Stimulated activated CD4-positive, alpha-beta T cell treated with anti-CD3 and anti-CD28 coated beads, Interleukin-1b, Interleukin-23, amount 100 ng/mL, for 48 hours (primary cell): ENCODE data around the gene CTPS1.

ENCODE experiments used
- DNase-seq: peaks from one replicate; pipeline ENCODE4 v3.0.0-alpha.2; 2020

Gene CTPS1

DNA sequence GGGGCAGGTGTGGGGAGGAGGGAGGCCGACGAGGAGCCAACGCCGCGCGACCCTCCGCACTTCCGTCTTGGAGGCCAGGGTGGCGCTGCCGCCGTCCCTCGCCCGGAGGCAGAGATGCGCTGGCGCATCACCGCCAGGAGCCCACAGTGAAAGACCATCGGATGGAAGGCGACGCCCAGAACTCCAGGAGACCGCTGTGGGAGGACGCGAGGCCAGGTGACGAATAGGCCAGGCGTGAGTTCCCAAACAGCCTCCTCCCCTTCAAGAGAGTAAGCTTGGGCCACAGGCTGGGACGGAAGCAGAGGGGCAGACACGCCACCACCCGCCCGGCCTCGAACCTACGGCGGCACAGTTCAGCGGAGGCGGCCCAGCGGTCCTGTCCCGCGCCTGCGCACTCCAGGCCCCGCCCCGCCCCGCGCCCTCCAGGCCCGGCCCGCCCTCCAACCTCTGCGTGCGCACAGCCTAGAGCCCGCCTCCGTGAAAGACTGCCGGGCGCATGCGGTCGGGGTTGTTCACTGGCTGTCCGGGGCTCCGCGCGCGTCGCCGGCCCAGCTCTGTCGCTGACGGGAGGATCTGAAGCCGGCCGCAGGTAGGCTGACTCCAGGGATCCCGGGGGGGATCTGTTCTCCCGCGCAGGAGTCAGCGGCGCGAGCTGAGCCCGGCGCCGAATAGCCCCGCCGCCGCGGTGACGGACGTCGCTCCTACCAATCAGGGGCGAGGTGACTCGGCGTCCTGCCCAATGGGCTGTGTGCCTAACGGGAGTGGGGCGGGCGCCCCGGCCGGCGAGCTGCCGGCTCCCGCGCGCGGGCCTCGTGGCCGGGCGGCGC lies at the start of gene CTPS1:
Gene CTPS1 (plus strand): TSS at position 456 of the 827 bp plus-strand sequence. CDS start 3,595 bp downstream, outside the sequence.
- peak; percentile 95 for DNase-seq

GRCh38 chr1:40930174-40930964 lies 49.1 kb upstream of the CTPS1 start:
- no peak for DNase-seq

DNA sequence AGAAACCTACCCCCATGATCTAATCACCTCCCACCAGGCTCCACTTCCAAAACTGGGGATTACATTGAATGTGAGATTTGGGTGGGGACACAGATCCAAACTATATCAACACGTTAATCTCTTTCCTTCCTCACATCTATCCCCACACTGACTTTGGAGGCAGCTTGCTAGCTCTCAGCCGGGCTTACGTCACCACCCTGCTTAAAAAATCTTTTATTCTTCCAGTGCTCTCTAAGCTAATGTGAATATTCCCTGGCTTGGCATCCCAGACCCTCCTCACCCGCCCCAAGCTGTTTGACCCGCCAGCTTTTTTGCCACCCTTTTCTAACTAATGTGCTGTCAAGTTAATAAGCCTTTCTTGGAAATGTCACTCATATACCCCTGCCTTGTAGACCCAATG lies 47.9 kb upstream of the CTPS1 start:
- no peak for DNase-seq

DNA sequence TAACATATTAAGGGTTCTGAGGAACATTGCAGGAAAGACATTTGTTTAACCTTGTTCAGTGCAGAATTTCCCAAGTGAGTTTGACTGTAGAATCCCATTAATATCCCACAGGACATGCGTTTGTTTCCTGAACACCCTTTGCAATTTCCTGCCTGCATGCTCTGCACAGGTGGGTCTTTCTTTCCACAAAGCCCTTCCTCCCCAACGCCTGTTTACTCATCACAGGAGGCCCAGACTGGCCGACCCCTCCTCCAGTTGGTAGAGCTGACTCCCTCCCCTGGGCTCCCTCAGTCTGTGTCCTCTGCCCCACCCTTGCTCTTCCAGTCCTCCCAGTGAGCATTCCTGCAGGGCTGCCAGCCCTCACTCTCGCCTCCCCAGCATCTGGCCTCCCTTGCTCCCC lies 47.5 kb upstream of the CTPS1 start:
- no peak for DNase-seq

- DNase-seq = no peak
These were observed 42.6 kb upstream of the CTPS1 start for GRCh38 chr1:40936931-40937339.

- no peak for DNase-seq
These were observed 41.1 kb upstream of the CTPS1 start for GRCh38 chr1:40938393-40938792.

DNA sequence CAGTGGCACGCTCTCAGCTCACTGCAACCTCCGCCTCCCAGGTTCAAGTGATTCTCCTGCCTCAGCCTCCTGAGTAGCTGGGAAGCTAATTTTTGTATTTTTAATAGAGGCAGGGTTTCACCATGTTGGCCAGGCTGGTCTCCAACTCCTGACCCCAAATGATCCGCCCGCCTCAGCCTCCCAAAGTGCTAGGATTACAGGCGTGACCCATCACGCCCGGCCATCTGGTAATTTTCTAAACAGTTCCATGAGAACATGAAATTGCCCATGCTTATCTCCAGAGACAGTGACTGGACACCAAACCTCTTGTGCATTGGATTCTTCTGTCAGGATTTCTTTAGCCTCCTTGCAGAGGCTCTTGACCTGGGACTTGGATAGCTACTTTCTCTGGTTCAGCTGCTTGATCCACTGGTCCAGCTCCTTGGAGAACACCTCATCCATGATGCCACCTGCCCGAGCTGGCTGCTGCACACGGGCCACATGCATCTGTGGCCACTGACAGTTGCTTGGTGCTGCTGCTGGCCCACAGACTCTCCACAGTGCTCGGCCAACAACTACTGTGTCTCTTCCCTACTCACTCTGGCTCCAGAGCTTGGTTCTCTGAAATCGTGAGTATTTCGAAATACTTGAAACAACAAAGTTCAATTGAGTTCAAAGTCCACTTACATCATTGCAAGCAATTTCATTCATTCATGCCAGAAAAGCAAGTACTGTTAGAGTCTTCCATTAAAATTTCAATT lies 40.0 kb upstream of the CTPS1 start:
- DNase-seq = no peak

DNA sequence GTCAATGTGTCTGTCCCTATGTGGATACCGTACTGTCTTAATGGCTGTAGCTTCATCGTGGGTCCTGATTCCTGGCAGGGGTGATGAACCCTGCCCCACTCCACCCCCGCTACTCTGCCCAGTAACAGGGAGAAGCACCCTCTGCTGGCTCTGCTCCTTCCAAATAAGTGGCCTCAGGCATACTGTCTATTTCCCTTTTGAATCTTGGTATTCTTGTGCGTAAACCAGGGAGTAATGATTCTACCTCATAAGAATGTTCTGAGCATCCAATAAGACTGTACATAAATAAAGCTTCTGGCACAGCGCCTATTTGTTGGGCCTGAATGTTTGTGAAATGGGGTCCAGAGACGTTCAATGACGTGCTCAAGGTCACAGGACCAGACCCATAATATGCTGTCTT lies 35.2 kb upstream of the CTPS1 start:
- no peak for DNase-seq

DNA sequence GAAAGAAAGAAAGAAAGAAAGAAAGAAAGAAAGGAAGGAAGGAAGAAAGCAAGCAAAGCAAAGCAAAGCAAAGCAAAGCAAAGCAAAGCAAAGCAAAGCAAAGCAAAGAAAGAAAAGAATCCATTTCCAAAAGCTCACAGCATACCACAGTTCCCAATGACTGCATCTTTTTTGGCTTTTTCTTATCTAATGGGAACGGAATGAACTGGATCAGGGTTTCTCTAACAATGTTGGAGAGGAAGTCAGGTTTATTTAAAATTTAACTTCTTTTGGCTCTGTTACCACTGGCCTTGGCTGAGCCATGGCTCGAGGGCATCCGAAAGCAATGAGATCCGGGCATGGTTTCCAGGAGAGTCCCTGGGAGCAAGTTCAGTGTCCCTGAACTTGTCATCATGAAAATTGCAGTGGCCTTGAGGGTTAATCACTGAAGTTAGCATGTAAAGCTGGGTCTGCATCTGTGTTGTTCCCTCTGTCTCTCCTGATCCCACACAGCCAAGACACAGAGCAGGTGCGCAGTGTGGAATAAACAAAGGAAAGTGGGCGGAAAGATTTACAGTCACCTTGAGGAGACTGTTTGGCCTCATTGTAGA lies 34.6 kb upstream of the CTPS1 start:
- no peak for DNase-seq

- DNase-seq = no peak
These were observed 34.0 kb upstream of the CTPS1 start for GRCh38 chr1:40945491-40945973.

DNA sequence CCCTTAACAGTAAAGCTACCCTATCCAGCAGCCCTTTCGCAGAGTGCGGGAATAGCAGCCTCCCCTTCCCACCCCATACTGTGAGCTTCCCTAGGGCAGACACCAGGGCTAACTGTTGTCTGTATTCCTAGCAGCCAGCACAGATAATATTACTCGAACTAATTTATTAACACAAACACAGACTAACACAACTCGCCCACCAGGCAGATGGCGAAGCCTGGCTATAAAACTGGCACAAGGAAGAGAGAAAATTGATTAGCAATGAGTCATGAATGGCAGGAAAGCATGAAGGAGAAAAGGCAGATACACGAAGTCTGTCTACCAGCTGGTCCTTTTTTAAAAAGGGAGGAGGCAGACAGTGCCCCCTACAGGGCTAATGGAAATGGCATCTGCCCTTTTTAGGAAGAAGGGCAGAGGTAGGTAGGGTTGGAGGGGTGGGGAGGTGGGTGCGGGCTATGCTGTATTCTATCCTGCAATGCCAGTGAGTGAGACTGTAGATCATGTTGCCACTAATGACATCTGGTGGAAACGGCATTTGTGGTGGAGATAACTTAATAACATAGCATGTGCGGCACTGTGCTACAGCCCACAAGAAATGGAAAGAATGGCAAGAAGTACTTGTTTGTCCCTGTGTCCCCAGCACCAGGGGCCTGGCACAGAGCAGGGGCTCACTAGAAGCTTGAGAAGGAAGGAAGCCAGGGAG lies 30.6 kb upstream of the CTPS1 start:
- DNase-seq = peak; percentile 64

DNA sequence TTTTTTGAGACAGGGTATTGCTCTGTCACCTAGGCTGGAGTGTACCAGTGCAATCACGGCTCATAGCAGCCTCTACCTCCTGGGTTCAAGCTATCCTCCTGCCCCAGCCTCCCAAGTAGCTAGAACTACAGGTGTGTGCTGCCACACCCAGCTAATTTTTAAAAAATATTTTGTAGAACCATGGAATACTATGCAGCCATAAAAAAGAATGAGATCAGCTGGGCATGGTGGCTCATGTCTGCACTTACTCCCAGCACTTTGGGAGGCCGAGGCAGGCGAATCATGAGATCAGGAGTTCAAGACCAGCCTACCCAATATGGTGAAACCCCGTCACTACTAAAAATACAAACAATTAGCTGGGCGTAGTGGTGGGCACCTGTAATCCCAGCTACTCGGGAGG lies 29.9 kb upstream of the CTPS1 start:
- DNase-seq = no peak

GRCh38 chr1:40951943-40952743 lies 27.4 kb upstream of the CTPS1 start:
- DNase-seq = peak; percentile 57

DNA sequence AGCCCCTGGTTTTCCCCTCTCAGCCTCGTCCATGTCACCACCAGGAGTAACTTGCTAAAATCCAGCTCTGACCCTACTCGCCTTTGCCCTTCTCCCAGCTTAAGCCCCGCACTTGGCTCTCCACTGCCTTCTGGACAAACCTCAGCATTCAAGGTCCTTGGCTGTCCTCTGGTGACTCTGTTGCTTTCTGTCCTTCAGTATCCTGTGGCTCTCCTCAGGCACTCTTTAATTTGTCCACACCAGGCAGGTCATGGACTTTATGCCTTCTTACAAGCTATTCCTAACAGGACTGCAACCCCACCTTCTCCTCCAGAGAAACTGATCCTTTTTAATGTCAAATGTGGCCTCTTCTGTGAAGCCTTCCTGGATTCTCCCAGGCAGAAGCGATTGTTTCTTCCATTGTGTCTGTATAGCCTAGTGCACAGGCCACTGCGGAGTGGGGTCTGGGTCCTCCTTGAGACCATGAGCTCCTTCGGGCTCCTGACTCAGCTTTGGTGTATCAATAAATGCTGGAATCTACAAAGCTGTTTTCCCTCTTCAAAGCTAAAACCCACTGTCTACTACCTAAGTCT lies 26.7 kb upstream of the CTPS1 start:
- no peak for DNase-seq

- DNase-seq = no peak
These were observed 24.9 kb upstream of the CTPS1 start for GRCh38 chr1:40954626-40955025.

DNA sequence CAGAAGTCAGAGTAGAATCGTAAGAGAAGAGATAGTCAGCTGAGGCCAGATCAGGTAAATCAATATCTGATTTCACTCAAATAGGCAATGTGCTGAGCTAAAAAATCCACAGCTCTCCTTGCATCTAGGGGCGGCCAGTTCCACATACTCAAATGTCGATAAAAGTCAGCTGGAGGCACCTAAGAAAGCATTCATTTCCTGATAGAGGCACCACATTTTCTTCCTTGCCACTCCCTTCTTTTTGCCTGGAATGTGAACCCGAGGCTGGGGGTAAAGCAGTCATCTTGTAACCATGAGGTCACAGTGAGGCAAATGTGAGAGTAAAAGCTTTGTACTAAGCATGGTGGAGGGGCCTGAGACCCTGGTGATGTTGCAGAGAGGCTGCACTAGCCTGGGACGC lies 24.2 kb upstream of the CTPS1 start:
- DNase-seq = no peak

GRCh38 chr1:40956407-40956806 lies 23.1 kb upstream of the CTPS1 start:
- no peak for DNase-seq

DNA sequence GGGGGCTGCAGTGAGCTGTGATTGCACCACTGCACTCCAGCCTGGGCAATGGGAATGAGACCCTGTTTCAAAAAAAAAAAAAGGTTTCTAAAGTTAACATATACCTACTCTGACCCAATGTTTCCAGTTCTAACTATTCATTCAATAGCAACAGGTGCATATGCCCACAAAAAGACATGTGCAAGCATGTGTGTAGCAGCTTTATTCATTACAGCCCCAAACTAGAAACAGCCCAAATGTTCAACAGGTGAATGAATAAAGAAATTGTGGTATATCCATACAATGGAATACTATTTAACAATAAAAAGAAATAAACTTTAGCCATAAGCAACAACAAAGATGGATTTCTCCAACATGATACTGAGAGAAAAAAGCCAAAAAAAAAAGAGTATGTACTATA lies 21.3 kb upstream of the CTPS1 start:
- no peak for DNase-seq

GRCh38 chr1:40965531-40965930 lies 14.0 kb upstream of the CTPS1 start:
- no peak for DNase-seq

GRCh38 chr1:40966417-40966816 lies 13.1 kb upstream of the CTPS1 start:
- DNase-seq = no peak

DNA sequence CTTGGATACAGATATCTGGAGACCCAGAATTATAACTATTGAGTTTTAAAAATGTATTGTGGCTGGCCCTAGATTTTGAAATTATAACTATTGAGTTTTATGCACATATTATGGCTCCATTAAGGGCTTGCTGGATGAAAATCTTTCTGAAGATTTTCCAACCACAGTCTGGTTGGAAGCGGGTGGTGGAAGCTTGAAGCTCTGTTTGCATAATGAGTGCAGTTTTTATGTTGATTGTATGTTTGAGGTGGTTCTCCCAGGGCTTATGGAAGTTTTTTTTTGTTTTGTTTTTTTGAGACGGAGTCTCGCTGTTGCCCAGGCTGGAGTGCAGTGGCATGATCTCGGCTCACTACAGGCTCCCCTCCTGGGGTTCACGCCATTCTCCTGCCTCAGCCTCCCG lies 10.1 kb upstream of the CTPS1 start:
- no peak for DNase-seq
